ENCODE results near the gene SUMF1.
"Not testable (repeated sequence)": the region's sequence is repeated elsewhere in the genome, so short reads cannot be mapped to it uniquely, and the experiment has no call there.

The SUMF1 gene

DNA sequence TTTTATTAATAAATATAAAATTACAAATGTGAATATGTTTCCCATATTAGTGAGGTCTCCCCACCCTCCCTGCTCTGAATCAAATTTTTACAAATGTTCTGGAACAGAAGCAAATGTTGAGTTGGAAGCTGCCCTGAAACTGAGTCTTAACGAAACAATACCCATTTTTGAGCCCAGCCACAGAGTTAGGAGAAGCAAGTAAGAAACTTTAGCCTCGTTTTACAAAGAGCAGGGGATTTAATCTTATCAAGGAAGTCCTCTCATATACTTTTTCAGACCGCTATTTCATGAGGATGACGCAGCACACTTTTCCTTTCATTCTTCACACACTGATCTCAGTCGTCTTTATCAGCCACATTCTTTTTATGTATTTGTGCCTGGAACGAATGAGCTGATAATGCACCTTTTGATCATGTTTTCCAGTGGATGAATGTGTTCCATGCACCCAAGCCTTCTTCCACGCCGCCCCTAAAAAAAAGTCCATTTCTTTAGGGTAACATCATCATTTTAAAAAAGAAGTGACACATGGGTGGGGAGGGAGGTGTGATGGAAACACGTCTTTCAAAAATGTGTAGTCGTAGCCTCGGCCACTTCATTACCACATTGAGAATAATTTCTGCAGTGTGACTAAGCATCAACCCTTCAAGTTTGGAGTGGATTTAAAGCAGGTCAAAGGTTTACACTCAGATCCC is 115.8 kb downstream of the SUMF1 start:
- intact Hi-C loops (cut with DNase I), result loop anchor here (1.0 kb wide), 1 partner anchor 282 kb away; no protein-coding TSS in a partner anchor
- no peak for DNase-seq

DNA sequence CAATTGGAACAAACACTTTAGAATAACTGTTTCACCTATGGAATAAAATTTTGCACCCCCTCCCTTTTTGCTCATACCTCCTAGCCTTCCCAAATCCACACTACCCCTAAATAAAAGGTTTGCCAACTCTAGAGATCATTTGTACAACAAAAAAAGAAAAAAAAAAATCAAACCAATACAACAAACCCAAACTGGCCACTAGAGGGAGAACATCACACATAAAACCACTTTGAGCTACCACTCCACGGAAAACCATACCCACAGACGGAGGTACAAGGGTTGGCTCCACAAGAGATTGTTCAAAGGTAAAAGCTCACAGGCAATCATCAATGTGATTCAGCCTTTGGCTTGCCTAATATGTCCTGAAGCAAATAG is 116.3 kb downstream of the SUMF1 start:
- DNase-seq, result peak in 4 of 10 donors; percentile 8 to 82 (median 18)
- intact Hi-C loops (cut with DNase I), result loop anchor here (1.0 kb wide), 1 partner anchor 283 kb away; no protein-coding TSS in a partner anchor

DNA sequence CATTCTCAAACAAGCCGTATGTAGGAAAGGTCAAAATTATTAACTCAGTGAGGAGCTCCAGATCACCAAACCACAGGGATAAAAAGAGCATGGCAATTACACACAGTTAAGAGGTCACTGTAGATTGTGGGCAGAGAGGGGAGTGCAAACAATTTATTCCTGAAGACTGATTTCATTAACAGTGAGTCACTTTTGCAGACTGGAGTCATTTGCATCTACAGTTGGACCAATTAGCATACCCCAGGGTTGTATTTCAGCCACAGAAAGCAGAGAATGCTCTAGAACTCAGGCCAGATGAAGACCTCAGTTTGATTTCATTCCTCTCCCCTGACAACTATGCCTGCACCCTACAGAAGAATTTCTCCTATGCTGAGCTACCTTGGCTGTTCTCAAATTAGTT is 123.8 kb downstream of the SUMF1 start:
- DNase-seq, result no peak
- intact Hi-C loops (cut with DNase I), result no loop called here

DNA sequence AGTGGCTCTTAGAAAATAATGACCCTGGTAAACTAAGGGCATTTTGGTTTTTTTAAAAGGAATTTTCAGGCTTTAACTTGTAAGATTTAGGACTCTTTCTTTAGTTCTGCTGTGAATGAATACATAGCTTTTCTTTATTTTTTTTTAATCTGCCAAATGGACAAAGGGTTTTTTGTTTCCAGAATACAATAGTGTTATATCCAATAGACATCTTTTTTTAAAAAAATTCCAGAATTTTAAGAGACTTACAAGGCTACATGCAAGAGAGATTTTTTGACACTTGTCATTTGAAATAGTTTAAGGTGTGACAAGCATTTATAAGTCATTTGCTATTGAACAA is 125.8 kb downstream of the SUMF1 start:
- intact Hi-C loops (cut with DNase I), result no loop called here
- no peak for DNase-seq

DNA sequence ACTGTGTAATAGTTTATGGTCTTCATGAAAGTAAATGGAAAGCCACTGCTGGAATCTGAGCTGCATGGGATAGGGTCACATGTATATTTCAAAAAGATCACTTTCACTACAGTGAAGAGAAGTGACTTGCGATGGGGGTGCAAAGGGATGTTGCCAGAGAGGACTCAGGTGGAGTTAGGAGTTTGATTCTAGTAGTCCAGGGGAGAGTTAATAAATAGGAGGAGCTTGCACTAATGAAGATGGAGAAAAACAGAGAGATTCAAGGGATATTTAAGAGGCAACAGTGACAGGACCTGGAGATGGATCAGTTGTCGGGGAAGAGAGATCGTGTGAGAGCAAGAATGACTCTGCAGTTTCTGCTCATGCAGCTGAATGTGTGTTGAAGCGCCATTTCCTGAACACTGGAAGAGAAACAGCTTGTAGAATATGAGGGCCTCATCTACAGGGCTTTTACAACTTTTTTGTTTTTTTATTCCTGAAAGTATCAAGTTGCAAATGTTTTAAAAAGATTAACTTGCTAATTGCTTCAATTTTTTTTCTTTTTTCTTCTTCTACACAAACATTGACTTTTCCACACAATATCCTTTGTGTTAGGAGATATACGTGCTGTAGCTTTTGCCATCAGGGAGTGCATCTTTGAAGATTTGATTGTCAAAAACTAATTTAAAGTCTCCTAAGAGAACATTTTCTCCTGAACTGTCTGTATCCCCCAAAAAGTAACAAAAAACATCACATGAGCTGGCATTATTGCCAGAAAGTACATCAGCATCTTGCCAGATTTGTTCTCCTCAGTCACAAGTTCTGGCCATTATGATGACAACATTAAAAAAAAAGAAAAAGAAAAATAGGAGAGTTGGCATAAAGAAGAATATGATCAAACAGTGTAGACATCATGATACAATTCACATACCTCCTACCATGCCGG is 126.4 kb downstream of the SUMF1 start:
- DNase-seq, result no peak
- intact Hi-C loops (cut with DNase I), result no loop called here

DNA sequence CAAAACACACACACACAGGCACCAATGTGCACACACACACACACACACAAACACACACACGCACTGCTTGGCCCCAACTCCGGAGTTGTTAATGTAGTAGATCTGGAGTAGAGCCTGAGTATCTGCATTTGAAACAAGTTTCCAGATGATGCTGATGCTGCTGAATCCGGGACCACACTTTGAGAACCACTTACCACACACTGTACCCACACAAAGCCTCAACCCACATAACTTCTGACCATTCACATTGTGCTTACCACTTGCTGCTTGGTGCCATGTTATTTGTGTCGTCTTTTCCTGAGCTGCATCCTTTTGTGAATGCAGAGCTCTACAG is 127.0 kb downstream of the SUMF1 start:
- no peak for DNase-seq

DNA sequence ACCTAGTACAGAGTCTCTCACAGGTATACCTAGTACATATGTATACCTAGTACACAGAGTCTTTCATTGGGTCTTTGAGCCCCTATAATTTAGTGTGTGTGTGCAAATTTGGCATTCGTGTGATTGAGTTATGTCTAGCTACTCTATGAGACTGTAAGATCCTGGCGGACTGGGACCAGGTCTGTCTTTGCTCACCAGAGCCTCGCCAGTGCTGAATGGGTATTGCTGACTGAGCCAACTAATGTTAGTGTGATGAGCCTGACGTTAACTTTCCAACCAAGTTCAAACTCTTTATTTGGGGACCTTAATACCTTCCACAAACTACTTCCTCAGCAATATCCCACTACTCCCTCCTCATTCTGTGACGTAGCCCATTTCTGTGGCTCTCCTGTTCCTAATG is 128.3 kb downstream of the SUMF1 start:
- DNase-seq, result no peak

More for the DNA sequence above, 127.0 kb downstream of the SUMF1 start:
- intact Hi-C loops (cut with DNase I), result no loop called here

DNA sequence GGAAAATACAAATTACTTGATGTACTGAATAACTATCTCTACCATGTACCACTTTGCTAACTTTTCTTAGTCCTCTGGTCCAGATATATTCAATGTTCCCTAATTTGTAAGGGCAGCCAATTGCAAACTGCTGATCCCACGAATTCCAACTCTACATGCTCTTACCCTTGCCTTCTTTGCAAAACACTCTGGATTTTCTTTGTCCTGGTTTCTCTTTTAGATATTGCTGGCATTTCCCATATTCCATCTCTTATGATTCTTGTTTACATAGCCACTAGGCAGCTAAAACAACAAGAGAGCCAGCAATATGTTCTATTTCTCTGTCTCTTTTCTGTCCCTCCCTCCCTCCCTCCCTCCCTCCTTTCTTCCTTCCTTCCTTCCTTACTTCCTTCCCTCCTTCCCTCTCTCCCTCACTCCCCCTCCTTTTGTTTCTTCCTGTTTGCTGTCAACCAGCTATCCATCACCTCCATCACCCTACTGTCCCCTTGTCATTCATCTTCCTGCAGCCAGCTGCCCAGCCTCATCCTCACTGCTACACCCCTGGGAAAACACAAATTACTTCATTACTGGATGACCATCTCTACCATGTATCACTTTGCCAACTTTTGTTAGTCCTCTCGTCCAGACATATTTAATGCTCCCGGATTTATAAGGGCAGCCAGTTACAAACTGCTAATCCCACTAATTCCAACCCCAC is 130.1 kb downstream of the SUMF1 start:
- intact Hi-C loops (cut with DNase I), result no loop called here
- DNase-seq, result no peak

More for the DNA sequence above, 128.3 kb downstream of the SUMF1 start:
- intact Hi-C loops (cut with DNase I), result no loop called here

DNA sequence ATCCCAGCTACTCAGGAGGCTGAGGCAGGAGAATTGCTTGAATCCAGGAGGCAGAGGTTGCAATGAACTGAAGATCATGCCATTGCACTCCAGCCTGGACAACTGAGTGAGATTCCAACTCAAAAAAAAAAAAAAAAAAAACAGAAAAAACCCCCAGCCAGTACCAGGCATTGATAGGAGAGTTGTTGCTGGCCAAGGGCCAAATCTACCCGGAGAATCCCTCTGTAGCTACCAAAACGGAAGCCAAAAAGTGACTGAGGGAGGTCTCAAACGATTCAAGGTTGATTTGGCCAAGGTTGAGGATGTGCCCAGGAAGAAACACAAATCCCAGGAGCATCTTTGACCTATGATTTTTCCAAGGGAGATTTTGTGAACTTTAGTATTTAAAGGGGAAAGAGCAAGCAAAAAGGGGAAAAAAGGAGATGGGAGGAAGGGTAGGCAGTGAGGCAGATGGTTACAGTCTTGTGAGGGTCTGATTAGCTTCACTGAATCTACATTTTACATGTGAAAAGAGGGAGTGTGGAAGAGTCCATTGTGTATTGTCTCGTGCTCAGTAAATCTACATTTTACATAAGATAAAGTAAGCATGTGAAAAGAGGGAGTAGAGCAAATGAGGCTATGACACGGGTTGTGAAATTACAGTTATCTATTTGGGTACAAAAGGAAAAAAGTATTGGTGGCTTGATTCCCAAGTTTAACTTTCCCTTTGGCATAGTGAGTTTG is 131.1 kb downstream of the SUMF1 start:
- no peak for DNase-seq
- intact Hi-C loops (cut with DNase I), result no loop called here

DNA sequence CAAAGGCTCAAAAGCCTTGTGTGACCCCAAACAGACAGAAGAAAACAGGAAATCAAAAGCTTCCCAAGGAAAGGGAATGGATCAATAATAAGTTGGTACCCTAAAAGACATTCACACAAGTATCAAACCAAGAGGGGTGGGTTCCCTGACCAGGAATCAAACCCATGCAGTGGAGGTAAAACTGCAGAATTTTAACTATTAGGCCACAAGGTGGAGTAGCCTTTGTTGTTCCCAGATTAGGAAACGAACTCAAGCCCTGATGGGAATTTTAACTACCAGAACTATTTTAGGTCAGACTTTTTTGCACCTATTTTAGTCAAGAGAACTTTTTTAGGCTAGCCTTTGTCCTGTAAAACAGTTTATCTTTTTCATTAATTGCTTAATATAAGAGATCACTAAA is 132.5 kb downstream of the SUMF1 start:
- intact Hi-C loops (cut with DNase I), result no loop called here
- no peak for DNase-seq

DNA sequence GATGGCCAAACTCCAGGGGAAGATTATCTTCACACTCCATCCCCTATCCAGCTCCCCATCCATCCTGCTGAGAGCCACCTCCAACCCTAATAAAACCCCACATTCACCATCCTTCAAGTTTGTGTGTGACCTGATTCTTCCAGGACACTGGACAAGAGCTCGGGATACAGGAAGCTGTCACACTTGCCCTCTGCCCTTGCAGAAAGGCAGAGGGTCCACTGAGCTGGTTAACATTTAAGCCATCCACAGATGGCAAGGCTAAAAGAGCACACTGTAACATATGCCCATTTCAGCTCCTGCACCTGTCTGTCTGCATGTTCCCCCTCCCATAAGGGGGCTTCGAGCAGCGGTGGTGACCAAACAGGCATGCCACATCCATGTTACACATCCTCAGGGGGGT is 134.1 kb downstream of the SUMF1 start:
- no peak for DNase-seq

DNA sequence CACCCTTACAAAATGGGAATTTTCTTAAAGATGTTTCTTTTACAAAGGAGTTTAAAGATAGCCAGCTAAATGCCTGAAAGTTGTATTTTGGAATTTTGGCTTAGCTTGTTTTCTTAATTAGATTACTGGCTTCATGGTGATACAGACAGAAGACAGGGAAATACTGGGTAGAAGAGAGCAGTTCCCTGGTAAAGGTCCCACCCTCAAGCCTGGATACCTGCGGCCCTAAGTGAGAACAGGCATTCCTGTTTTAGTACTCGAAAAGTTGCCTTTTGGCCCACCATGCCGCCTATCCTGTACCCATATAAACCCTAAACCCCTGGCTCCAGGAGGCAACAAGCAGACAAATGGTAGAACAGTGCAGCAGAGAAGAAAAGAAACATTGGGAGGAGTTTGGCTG is 134.5 kb downstream of the SUMF1 start:
- no peak for DNase-seq

More for the DNA sequence above, 134.1 kb downstream of the SUMF1 start:
- intact Hi-C loops (cut with DNase I), result no loop called here

DNA sequence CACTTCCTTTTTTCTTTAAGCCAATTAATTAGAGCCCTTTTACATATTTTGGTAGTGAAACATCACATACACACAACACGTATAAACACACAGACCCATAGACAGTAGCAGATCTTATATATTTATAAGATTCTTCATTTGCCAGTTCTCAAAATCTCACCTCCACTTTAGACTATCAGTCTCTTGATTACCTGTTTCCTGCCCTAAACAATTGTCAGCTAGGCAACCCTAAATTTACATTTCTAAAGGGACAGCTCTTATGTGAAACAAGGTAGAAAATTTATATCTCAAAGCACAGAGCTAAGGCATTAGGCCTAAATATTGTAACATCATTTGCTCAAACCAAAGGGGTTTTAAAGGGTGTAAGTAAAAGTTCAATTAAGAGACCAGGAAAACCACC is 135.0 kb downstream of the SUMF1 start:
- intact Hi-C loops (cut with DNase I), result no loop called here
- no peak for DNase-seq

More for the DNA sequence above, 134.5 kb downstream of the SUMF1 start:
- intact Hi-C loops (cut with DNase I), result no loop called here

DNA sequence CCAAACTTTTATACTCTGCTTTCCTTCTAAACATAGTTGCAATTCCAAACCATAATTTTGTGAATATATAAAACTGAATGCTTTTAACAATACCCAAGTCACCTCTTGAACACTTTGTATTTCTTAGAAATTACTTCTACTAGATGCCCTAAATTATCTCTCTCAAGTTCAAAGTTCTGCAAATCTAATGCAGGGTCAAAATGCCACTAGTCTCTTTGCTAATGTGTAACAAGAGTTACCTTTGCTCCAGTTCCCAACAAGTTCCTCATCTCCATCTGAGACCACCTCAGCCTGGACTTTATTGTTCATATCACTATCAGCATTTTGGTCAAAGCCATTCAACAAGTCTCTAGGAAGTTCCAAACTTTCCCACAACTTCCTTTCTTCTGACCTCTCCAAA is 137.3 kb downstream of the SUMF1 start:
- intact Hi-C loops (cut with DNase I), result not testable (repeated sequence)

DNA sequence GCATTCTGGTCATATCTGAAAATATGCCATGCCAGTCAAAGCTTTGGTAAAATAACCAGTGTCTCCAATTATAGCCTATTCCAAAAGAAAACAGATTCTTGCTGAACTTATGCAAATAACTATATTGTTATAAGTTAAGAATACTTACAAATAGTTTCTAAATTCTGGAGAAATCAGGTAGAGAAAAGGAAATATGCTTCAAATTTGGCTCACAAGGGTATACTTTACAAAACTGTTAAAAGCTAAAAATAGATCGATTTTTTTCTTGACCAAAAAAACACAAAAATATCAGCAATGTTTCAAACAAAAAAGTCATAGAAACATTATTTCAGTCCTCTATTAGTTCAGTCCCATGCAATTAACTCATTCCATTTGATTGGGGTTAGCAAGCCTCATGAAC is 140.2 kb downstream of the SUMF1 start:
- no peak for DNase-seq
- intact Hi-C loops (cut with DNase I), result no loop called here

More for the DNA sequence above, 137.3 kb downstream of the SUMF1 start:
- not testable (repeated sequence) for DNase-seq

DNA sequence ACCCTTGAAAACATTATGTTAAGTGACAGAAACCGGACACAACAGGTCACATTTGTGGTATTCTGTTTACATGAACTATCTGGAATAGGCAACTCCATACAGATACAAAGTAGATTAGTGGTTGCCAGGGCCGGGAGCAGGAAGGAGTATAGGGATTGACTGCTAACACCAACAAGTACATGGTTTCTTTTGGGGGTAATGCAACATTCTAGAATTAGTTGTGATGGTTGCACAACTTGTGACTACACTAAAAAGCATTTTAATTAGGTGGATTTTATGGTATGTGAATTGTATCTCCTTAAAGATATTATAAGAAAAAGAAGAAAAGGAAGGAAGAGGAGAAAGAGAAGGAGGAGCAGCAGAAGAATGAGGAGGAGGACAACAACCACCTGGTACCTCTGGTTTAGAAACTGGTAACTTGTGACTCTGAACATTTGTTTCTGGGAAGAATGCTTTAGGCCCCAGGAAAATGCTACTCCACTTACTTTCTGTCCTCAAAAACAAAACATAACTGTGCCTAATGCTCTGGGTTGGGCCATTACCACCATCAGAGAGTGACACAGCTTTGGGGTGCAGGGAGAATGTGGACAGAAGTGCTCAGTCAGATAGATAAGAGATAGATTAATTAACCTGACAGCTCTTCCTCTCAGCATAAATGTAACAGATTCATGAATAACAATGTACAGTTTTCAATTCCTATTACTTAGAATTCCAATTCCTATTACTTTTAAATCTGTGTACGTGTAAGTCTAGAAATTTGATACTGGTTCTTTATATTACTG is 143.6 kb downstream of the SUMF1 start:
- no peak for DNase-seq
- intact Hi-C loops (cut with DNase I), result no loop called here

DNA sequence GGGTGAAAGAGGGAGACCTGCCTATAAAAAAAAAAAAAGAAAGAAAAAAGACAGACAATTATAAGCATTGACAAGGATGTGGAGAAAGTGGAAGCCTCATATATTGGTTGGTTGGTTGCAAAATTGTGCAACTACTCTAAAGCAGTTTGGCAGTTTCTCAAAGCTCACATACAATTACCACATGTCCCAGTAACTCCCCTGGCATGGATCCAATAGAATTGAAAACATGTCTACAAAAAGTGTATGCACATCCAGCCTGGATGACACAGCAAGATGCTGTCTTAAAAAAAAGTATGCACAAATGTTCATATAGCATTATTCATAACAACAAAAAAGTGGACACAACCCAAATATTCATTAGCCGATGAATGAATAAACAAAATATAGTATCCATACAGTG is 144.4 kb downstream of the SUMF1 start:
- intact Hi-C loops (cut with DNase I), result no loop called here

DNA sequence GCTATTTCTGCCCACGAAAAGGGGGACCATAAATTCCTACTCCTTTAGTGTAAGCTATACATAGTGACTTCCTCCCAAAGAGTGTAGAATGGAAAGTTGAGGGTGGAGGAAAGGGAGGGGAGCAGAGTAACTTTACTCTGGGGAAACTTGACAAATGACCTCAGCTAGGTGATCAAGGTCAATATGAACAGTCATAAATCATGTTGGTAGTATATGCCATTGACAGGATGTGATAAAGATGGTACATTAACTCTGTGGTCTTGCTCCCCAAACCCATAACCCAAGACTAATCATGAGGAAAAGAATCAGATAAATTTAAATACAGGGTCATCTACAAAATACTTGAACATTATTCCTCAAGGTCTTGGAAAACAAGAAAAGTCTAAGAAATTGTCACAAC is 145.3 kb downstream of the SUMF1 start:
- intact Hi-C loops (cut with DNase I), result no loop called here
- DNase-seq, result no peak

More for the DNA sequence above, 144.4 kb downstream of the SUMF1 start:
- DNase-seq, result no peak

DNA sequence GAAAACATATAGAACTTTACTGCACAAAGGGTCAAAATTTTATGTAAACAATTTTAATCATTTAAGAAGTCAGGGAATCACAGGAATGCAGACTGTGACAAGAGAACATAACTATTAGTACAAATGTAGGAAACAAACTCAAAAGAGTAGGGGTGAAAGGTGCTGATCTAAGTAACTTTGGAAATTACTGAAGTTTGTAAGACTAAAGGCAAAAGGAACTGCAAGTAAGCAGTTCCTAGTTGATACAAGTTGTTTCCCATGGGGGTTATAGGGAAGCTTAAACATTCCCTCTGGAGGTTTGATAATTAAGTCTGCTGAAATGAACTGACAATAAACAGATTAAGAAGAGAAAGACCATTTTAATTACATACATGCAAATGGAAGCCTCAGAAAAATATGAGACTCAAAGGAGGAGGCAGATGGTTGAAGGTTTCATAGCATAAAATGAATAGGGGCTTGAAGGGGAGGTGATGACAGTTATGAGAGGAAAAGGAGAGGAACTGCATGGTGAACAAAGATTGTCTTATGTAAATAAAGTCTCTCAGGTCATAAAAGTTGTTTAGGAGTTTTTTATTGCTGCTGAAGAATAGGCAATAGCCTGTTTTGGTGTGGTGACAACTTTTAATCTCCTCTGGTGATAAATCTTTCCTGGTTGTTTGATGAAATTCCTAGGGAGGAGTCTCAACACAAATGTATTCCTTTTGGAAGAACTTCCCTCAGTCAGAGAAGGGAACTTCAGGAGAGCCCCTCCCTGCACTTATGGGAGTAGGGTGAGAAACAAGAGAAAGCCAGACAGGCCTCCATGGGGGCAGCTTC is 146.8 kb downstream of the SUMF1 start:
- intact Hi-C loops (cut with DNase I), result no loop called here
- no peak for DNase-seq
